GM20000 (cell line): ENCODE data around the gene SYT10.
A peak's percentile ranks its signal among the peaks of the same experiment; 100 is the strongest.

ENCODE experiments used
- DNase-seq: peaks from one replicate; pipeline ENCODE4 v3.0.0; 2012; ENCODE audit warnings: low spot score
- CTCF ChIP-seq: IDR thresholded peaks from 2 replicates; pipeline ENCODE4 v1.5.1; 2012; ENCODE audit warnings: mild to moderate bottlenecking, control low read depth; ENCODE audit errors: extremely low read depth, missing control alignments

SYT10 gene

GRCh38 chr12:33455096-33455495, 15.5 kb upstream of the SYT10 start:
- DNase-seq, result no peak
- TF ChIP-seq CTCF, result no peak

GRCh38 chr12:33450480-33450879, 10.9 kb upstream of the SYT10 start:
- no peak for DNase-seq
- TF ChIP-seq CTCF, result no peak

- no peak for TF ChIP-seq CTCF
- no peak for DNase-seq
Observed at GRCh38 chr12:33440477-33440876, 858 bp upstream of the SYT10 start.

DNA sequence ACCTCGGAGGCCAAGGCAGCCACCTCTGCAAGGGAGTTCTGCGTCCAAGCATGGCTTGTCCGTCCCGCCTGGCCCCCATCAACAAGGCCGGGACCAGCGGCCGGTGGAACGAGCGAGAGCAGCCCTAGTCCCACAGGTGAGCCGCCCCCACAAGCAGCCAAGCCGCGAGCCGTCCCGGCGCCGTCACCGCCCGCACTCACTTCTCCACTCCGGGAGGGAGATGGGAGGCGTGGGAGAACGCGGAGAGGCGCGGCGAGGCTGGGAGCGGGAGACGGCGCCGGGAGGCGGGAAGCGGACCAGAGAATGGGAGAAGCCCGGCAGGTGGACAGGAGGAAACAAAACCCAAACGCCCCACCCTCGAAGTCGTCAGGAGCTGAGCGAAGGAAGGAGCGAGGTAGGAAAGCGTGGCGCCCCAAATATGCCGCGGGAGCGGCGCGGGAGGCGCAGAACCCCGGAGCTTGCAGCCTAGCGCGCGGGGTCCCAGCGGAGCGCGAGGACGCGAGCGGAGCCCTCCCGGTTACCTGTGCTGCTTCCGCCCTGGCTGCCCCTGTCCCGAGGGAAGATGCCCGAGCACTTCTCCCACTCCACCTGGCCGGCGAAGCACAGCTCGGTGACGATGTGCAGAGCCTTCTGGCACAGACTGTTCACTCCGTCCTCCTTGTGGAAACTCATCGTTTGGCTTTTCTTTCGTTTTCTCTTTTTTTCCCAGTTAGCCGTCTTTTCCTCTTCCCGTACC, 600 bp downstream of the SYT10 start:
- TF ChIP-seq CTCF, result no peak
- peak; percentile 35 for DNase-seq

GRCh38 chr12:33438025-33438772, 1.4 kb downstream of the SYT10 start:
- no peak for DNase-seq
- no peak for TF ChIP-seq CTCF

GRCh38 chr12:33437598-33437997, 2.0 kb downstream of the SYT10 start:
- no peak for DNase-seq
- TF ChIP-seq CTCF, result no peak

GRCh38 chr12:33432992-33433391, 6.6 kb downstream of the SYT10 start:
- DNase-seq, result no peak
- no peak for TF ChIP-seq CTCF
